ENCODE results near the gene FARP1.

FARP1 gene

DNA sequence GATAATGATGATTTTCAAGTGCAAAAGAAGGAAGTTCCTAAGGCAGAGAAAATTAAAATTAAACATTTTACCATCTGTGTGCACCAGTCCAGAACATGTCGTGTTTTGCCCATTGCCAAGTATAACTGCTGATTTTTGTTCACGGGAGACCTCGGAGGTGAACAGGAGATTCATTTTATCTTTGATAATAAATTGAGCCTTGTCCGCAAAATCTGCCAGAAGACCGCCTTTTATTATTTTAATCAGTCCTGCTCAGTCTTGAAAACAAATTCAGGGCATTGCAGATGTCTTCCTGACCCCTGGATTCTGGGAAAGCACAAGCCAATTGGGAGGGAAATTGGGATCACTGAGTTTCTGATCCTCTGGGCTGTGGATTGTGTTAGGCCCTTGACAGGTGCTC lies 268.1 kb downstream of the FARP1 start:
- TF ChIP-seq SIN3A (IDR thresholded peaks at IDR 0.05; ENCODE audit: borderline replicate concordance, insufficient read depth, low read length) = no peak
- TF ChIP-seq POLR2AphosphoS5 (IDR thresholded peaks at IDR 0.05; ENCODE audit: low read depth, low read length) = no peak
- no peak for TF ChIP-seq FOXP2 (optimal IDR thresholded peaks at IDR 0.05; ENCODE audit: borderline replicate concordance, extremely low read depth, extremely low read length, insufficient read depth)
- TF ChIP-seq TAF1 (IDR thresholded peaks at IDR 0.05; ENCODE audit: borderline replicate concordance, insufficient read depth, low read length) = no peak
- TF ChIP-seq, protein P1, sequence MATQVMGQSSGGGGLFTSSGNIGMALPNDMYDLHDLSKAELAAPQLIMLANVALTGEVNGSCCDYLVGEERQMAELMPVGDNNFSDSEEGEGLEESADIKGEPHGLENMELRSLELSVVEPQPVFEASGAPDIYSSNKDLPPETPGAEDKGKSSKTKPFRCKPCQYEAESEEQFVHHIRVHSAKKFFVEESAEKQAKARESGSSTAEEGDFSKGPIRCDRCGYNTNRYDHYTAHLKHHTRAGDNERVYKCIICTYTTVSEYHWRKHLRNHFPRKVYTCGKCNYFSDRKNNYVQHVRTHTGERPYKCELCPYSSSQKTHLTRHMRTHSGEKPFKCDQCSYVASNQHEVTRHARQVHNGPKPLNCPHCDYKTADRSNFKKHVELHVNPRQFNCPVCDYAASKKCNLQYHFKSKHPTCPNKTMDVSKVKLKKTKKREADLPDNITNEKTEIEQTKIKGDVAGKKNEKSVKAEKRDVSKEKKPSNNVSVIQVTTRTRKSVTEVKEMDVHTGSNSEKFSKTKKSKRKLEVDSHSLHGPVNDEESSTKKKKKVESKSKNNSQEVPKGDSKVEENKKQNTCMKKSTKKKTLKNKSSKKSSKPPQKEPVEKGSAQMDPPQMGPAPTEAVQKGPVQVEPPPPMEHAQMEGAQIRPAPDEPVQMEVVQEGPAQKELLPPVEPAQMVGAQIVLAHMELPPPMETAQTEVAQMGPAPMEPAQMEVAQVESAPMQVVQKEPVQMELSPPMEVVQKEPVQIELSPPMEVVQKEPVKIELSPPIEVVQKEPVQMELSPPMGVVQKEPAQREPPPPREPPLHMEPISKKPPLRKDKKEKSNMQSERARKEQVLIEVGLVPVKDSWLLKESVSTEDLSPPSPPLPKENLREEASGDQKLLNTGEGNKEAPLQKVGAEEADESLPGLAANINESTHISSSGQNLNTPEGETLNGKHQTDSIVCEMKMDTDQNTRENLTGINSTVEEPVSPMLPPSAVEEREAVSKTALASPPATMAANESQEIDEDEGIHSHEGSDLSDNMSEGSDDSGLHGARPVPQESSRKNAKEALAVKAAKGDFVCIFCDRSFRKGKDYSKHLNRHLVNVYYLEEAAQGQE (IDR thresholded peaks at IDR 0.05; ENCODE audit: insufficient read depth in 1 of 2, low read depth in 2 of 2, low read length in 2 of 2) = no peak

GRCh38 chr13:98411617-98412265 lies 268.8 kb downstream of the FARP1 start:
- TF ChIP-seq TAF1 (IDR thresholded peaks at IDR 0.05; ENCODE audit: borderline replicate concordance, insufficient read depth, low read length) (no peak), SIN3A (IDR thresholded peaks at IDR 0.05; ENCODE audit: borderline replicate concordance, insufficient read depth, low read length) (no peak), FOXP2 (optimal IDR thresholded peaks at IDR 0.05; ENCODE audit: borderline replicate concordance, extremely low read depth, extremely low read length, insufficient read depth) (no peak), POLR2AphosphoS5 (IDR thresholded peaks at IDR 0.05; ENCODE audit: low read depth, low read length) (no peak)
- TF ChIP-seq, protein P1 (IDR thresholded peaks at IDR 0.05; ENCODE audit: insufficient read depth in 1 of 2, low read depth in 2 of 2, low read length in 2 of 2) = no peak

DNA sequence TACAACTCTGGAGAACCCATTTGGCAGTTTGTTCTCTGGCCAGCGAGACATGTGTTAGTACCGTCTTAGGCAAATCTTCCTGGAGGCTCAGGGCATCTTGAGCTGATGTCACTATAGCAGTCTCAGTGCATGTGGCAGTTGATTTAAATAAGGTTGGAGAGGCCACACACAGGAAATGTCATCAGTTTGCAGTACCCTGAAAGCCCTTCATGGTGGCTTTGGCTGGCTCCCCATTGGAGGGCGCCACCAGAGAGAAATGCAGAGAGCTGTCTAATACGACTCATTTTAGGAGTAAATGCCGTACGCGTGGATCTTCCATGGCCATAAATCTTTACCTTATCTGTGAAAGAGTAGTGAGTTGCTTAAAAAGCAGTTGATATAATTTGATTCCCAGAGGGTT lies 270.9 kb downstream of the FARP1 start:
- TF ChIP-seq FOXP2 (optimal IDR thresholded peaks at IDR 0.05; ENCODE audit: borderline replicate concordance, extremely low read depth, extremely low read length, insufficient read depth) = no peak
- TF ChIP-seq POLR2AphosphoS5 (IDR thresholded peaks at IDR 0.05; ENCODE audit: low read depth, low read length) = no peak
- TF ChIP-seq TAF1 (IDR thresholded peaks at IDR 0.05; ENCODE audit: borderline replicate concordance, insufficient read depth, low read length) = no peak
- no peak for TF ChIP-seq SIN3A (IDR thresholded peaks at IDR 0.05; ENCODE audit: borderline replicate concordance, insufficient read depth, low read length)
- TF ChIP-seq, protein P1 (IDR thresholded peaks at IDR 0.05; ENCODE audit: insufficient read depth in 1 of 2, low read depth in 2 of 2, low read length in 2 of 2) = no peak

DNA sequence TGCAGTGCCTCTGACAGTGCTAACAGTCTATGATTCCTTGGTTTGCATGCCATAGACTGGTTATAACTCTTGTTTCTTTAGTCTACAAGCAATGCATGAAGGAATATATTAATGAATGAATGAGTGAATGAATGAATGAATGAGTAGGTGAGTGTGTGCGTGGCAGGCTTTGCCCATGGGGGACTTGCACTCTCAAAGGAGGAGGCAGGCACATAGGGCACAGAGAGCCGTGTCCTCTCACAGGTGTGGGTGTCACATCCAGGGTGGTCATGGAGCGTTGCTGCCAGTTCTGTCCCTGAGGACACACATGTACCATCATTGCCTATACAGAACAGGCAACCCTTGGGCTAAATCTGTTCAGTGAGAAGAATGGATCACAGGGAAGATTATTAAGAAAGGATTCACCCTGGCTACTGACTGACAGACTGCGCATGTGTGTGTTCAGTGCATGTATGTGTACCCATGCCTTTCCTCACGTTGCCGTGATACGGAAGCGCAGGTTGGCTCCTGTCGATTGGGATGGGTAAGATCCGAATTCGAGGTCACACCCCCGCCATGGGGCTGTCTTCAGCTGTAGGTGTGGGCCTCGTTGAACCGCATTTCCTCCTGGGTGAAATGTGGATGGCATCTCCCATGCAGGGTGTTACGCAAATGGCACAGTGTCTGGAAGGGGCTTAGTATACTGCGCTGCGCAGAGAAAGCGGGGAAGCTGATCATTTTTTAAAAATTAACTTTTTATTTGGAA lies 272.6 kb downstream of the FARP1 start:
- TF ChIP-seq, protein P1 (IDR thresholded peaks at IDR 0.05; ENCODE audit: insufficient read depth in 1 of 2, low read depth in 2 of 2, low read length in 2 of 2) = no peak
- no peak for TF ChIP-seq SIN3A (IDR thresholded peaks at IDR 0.05; ENCODE audit: borderline replicate concordance, insufficient read depth, low read length)

All from PFSK-1 (cell line).